NCI-H82 treated with DMSO at 0.1 percent for 48 hours (cell line): ENCODE results near the gene NTRK1.

Experiments used
- DNase-seq: peaks from one replicate; lab custom pipeline; 2025; ENCODE audit not compliant: unreplicated experiment; lab: John Stamatoyannopoulos, UW

The NTRK1 gene

DNA sequence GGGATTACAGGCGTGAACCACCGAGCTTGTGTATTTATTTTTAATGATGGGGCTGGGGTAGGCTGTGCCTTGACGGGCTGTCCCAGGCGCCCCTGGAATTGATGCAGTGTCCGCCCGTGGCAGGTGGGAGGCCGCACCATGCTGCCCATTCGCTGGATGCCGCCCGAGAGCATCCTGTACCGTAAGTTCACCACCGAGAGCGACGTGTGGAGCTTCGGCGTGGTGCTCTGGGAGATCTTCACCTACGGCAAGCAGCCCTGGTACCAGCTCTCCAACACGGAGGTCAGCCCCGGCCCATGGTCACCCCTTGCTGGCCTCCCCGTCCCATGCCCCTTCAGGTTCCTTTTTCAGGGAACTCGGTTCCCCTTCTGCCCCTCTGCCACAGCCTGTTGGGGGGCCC lies 19.2 kb downstream of the NTRK1 start:
- no peak for DNase-seq

DNA sequence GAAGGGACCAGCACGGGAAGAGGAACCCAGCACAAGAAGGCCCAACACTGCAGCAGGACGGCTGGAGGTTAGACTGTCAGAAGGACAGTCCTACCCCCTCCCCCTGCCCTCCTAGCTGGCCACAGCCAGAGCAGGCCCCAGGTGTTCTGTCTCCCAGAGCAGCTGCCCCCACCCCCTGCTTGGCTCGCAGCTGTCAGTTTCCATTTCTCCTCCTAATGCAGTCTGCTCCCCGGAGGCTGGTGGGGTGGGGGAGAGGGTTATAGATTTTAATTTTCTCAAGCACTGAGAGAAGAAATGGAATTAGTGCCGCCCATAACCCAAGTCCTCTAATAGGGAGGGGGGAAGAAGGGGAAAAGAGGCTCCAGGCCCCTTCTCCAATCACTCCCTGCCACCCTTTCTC lies 19.8 kb downstream of the NTRK1 start:
- no peak for DNase-seq

DNA sequence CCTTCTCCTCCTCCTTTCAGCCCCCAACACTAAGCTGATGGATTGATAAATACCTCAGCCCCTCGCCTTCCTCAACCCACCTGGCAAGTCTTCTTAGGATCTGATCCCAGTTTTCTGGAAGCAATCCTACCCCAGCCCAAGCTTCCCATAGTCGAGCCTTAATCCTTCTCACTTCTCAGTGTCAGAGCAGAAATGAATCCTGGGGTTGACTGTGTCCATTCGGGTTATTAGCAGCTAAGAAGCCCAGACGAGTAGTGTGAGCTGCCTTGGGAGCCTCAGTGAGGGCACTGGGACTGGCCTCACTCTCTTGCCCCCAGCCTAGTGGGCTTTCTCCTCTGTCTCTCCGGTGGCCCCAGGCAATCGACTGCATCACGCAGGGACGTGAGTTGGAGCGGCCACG lies 20.4 kb downstream of the NTRK1 start:
- peak; percentile 64 for DNase-seq

DNA sequence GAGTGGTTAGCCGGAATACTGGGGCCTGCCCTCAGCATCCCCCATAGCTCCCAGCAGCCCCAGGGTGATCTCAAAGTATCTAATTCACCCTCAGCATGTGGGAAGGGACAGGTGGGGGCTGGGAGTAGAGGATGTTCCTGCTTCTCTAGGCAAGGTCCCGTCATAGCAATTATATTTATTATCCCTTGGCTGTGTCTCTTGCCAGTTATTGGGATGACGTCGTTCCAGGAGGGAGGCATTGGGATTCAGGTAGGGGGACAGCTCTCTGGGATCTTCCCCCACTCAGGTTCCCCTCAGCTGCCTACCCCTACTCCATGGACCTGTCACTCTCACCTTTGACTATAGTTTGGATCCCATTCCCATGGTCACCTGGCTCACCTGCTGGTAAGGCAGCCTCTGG lies 21.0 kb downstream of the NTRK1 start:
- DNase-seq, result no peak

DNA sequence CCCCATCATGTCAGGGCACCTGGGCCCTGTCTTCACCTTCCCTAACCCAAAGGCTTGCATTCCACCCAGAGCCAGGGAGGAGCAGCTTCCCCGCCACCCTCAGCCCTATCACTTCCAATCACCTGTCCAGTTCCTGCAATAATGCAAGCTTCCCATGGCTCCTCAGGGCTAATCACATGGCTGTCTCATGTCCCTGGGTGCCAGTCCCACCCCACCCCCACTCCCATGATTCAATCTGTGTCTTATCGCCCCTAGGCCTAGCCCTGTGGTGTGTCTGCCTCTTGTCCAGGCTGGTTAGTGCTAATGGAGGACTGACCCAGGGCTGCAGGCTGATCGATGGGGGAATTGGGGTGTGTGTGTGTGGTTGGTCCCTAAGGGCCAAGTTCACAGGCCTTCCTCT lies 21.9 kb downstream of the NTRK1 start:
- DNase-seq, result no peak

DNA sequence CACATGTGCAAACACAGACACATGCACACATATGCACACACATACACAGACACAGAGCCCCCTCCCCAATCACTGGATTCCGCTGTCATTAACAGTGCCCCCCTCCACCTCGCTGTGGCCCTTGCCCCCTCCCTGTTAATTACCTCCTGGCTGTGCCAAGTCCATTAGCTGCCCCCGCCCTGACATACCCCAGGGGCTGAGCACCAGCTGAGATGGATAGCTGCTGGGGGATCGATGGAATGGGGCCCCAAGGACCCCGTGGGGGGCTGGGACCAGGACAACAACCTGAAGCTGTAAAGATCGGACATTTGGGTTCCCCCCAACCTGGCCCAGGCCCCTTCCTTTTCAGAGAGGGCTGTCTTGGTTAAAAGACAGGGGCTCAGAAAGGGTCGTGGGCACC lies 23.3 kb downstream of the NTRK1 start:
- DNase-seq, result no peak

DNA sequence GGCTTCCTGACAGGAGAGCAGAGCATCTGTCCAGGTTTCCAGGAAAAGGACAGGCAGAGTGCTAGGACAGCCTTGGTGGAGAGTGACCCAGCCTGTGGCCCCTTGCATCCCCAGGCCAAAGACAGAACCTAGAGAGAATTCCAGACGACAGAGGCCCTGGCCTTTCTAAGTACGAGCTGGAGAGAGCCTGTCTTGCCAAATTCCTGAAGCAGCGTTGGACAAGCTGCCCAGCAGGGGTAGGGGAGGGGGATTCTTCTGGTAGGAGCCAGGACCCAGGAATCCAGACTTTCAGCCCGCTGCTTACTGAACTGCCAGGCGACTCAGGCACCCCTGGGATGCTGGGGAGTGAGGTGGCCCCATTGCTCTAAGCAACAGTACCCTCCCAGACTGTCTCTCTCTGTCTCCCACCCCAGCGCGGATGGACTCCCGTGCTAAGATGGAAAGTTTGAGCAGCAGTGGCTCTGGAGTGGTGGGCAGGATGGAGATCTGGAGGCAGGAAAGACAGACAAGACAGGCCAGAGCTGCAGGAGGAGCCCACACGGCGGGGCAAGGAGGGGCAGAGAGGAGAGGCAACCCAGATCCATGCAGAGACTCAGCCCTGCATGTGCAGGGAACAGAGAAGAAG lies 24.0 kb downstream of the NTRK1 start:
- DNase-seq, result no peak

DNA sequence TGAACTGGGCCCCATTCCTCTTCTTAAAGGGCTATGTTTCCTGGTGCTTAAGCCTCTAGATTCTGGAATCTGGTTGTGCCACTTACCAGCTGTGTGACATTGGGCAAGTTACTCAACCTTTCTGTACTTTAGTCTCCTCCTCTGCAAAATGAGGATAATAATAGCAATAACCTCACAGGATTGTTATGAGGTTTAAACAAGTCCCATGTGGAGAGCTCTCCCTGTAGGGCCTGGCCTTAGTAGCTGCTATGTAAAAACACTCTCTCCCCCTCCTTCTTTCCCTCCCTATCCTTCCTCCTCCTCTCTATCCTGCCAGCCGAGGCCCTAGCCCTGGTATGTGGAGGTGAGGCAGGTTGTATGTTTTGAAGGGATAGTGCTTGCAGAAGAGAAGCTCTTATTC lies 24.6 kb downstream of the NTRK1 start:
- no peak for DNase-seq

DNA sequence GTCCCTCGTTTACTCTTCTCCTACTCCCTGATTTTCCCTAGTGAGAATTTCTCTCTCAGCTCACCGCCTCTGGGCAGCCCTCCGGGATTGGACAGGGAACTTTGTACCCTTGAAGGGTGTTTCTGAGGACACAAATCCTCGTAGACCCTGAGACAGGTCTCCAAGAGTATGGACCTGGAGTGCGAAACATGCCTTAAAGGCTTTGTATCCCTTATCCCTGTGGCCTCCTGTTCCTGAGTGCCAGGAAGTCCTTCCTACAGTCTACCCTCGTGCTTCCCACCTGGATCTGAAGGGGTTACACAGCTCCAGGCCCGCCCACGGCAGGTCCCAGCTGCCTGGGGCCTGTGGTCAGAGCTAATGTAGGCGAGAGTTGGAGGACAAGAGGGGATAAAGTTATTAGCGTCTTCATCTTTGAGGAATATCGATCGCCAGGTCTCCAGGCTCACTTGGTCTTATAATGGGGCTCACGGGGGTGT lies 25.3 kb downstream of the NTRK1 start:
- DNase-seq, result peak; percentile 29

DNA sequence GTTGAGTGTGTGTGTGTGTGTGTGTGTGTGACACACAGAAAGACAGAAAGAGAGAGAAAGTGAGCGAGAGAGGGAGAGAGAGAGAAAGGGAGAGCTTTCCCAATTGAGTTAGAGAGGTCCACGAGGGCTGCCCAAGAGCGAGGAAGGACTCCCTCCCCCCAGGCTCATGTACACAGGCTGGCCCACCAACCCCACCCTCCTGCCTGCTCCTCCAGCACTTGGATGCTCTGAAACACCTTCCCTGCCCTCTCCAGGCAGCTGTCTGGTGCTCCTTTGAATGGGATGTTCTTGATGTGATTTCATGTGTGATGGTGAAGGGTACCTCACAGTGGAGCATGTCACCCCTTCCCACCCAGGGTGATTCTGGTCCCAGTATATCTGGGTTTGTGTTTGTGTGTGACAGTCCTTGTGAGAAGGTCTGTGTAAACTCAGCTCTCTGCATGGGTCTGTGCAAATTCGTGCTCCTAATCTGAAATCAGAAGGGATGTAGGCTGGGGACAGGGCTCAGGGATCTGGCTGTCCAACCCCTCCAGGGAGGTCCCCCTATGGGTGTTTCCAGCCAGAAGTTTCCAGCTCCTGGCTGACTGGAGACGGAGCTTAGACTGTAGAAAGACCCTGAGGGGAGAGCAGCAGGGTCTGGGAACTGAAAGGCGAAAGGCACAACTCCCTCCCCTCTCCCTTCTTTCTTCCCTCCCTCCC lies 26.1 kb downstream of the NTRK1 start:
- no peak for DNase-seq

DNA sequence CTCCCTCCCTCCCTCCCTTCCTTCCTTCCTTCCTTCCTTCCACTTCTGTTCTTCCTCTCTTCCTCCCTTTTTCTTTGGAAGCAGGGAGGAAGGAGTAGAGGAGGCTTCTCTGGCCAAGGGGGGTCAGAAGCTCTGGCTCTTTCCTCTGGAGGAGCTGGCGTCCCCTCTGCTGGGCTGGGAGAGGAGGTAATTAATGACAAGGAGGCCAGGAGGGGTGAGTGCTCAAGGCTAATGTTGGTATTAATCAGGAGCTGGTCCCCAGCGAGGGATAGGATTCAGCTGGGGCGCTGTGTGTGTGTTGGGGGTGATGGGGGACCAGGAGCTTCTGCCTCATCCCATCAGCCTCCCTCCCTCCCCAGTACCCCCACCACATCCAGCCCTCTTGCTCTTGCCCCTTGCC lies 26.7 kb downstream of the NTRK1 start:
- DNase-seq, result no peak

DNA sequence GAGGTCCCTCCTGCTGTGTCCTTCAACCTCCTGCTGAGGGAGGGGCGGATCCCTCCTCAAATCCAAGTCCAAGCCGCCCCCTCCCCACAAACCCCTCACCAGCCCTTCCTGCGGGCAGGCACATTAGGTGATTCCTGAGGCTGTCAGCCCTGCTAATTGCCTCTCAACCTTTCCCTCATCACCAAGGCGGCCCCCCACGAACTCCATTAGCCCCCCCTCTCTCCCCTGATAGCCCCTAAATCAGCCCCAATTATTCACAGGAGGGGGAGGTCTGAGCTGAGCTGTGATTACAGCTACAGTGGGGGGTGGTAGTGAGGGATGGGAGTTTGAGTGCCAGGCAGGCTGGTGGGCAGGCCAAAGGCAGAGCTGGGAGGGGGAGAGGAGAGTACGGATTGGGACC lies 27.1 kb downstream of the NTRK1 start:
- no peak for DNase-seq

DNA sequence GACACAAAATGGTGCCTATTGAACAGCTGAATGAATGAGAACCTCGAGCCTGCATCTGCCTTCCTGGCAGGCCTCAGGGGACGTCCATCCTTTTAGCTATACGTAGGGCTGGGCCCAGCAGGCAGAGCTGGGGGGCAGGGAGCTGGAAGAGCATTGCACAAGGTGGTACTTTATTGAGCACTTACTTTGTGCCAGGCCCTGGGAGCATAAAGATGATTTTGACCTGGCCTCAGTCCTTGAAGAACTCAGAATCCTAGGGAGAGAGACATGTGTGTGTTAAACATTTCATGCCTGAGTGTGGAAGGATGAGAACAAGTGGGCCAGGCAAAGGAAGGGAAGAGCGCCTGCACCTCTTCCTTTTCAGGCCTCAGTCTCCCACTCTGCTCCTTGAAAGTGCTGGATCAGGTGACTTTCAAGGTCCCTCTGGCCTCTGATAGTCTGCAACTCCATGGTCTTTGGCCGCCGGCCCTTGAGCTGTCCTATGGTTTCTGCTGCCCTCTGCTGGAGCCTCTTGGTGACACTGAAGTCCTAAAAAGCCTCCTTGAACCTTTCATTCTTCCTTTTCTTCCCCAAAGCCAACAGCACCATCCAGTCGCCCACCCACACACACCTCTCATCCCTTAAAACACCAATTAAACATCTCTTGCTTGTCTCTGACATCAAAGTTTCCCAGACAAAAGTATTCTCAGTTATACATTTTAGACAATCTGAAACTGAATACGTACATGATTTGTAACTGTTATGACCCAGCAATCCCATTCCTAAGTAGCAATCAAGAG lies 29.3 kb downstream of the NTRK1 start:
- DNase-seq, result peak; percentile 84

DNA sequence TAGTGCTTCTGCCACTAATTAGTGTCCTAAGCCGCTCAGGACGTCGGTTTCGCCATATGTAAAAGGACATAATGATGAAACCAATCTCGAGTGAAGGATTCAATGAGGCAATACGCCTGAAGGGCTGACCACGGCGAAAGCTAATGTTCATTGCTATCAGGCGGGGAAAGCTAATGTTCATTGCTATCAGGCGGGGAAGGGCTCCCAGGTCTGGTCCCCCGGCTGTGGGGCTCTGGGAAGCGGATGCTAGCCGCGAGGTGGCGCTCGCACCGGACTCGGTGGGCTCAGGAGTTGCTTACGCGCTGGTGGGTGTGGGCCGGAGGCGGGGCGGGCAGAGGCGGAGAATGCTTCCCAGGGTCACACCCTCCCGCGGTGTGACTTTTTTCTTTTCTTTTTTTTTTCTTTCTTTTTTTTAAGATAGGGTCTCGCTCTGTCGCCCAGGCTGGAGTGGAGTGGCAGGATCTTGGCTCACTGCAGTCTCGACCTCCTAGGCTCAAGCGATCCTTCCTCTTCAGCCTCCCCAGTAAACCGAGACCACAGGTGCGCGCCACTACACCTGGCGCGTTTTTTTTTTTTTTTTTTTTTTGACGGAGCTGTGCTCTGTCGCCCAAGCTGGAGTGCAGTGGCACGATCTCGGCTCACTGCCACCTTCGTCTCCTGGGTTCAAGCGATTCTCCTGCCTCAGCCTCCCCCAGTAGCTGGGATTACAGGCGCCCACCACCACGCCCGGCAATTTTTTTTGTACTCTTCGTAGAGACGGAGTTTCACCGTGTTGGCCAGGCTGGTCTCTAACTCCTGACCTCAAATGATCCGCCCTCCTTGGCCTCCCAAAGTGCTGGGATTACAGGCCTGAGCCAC lies 31.8 kb downstream of the NTRK1 start:
- peak; percentile 67 for DNase-seq

DNA sequence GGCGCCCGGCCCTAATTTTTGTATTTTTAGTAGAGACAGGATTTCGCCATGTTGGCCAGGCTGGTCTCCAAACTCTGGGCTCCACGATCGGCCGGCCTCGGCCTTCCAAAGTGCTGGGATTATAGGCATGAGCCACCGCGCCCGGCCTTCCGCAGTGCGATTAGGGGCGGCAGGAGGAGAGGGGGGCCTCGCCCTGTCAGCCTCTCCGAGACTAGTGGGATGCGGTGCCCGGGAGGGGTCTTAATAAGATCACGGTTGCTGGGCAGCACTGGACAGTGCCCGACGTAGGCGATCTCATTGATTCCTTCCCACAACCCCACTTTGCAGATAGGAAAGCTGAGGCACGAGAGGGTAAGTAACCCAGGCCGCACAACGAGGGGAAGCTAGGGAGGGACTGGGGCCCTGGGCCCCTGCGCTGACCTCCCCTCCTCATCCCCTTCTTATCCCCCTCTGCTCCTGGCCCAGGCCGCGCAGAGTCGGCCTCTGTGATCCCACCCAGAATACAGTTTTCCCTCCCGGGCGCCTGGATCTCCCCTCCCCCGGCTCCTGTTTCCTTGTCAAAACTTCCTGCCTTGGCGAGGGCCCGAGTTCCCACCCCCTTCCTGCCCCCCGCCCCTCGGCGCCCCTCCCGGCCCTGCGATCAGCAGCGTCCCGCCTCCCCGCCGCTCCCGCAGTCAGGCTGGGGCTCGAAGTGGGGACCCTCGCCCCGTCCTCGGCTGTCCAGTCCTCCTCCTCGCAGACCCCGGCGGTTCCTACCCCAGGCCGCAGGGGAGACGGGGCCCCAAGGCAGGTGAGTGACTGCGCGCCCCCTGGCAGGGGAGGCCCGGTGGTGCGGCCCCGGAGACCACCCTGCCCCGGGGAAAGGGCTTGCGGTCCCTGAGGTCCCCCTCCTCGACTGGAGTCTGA lies 32.6 kb downstream of the NTRK1 start, which contains the start of gene PEAR1:
Gene PEAR1 (plus strand): TSS at position 671 of the 906 bp plus-strand sequence. CDS start 10,209 bp downstream, outside the sequence.
- DNase-seq, result no peak

DNA sequence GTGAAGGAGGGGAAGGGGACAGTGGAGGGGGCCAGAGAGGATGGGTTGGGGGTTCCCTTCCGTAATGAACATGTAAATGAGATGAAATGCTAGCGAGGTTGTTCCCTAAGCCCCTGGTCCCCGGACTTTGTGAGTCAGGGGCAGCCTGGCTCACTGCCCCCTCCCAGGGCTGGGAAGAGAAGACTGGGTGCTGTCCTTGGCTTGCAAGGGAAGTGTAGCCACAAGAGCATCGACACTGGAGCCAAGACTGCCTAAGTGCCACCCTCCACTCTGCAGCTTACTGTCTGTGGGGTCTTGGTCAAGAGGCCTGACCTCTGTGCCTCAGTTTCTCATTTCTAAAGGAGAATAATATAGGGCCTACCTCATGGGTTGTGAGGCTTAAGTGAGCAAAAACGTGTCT lies 33.3 kb downstream of the NTRK1 start:
- no peak for DNase-seq

DNA sequence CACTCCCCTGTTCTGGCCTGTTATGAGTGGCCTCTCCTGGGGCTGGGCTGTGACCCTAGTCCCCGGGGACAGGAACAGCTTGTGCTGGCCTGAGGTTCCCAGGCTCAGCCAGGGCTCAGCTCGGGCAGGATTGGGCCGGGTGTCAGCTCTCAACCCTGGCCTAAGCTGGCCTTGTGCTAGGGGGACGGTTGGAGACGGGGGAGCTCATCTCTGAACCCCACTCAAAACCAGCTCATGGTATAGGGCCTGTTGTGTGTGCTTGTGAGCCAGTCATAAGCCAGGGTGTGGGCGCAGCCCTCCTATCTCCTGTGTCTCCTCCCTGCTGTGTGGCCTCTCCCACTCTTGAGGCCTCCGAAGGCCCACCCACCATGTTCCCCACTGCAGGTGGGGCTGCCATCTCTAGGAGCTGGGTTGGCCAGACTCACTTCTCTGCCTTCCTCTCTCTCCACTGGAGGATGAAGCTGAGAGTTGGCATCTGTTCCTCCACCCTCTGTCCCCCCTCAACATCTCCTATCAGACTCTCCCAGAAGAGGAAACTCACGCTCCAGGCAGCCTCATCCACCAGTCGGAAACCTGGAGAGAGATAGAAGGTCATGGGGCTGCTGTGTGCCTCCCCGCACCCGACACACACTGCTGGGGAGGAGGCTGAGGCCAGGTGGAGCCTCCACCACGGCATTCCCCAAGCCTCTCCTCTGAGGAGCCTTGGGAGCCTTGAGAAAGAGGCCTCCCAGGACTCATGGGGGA lies 34.2 kb downstream of the NTRK1 start:
- DNase-seq, result no peak

DNA sequence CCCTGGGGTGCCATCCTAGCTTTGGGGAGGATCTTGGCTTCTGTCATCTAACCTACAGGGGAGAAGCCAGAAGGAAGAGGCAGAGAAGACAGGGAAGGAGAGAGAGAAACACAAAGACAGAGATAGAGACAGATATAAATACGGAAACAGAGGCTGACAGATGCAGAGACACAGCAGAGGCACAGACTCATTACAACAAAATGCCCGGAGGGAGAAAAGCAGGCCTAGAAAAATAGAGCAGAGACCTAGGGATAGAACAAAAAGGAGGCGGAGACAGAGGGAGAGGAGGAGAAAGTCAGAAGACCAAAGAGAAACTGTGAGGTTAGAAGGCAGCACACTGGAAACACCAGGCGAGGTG lies 34.8 kb downstream of the NTRK1 start:
- no peak for DNase-seq

DNA sequence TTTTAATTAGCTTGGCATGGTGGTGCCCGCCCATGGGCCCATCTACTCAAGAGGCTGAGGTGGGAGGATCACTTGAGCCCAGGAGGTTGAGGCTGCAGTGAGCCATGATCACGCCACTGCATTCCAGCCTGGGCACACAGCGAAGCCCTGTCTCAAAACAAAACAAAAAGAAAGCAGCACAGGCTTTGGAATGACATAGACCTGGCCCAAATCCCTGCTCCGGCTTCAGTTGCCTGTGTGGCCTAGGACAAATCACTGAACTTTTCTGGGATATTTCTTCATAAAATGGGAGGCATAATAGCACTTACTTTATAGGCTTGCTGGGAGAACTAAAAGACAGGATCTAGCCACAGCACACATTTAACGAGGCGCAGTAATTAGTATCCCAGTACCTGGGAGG lies 35.3 kb downstream of the NTRK1 start:
- DNase-seq, result no peak
